ENCODE data around the gene MTG2.
"Not testable (repeated sequence)": the region's sequence is repeated elsewhere in the genome, so short reads cannot be mapped to it uniquely, and the experiment has no call there.

Gene MTG2

GRCh38 chr20:62146019-62146755, 36.6 kb upstream of the MTG2 start:
- no peak for DNase-seq

GRCh38 chr20:62147125-62147524, 35.7 kb upstream of the MTG2 start:
- no peak for DNase-seq

GRCh38 chr20:62147528-62147927, 35.3 kb upstream of the MTG2 start:
- no peak for DNase-seq

- not testable (repeated sequence) for DNase-seq
Measured at GRCh38 chr20:62148383-62148782, 34.4 kb upstream of the MTG2 start.

- DNase-seq = no peak
Measured at GRCh38 chr20:62148908-62149314, 33.9 kb upstream of the MTG2 start.

- no peak for DNase-seq
Measured at GRCh38 chr20:62149532-62150309, 33.1 kb upstream of the MTG2 start.

- no peak for DNase-seq
Measured at GRCh38 chr20:62150310-62150575, 32.6 kb upstream of the MTG2 start.

GRCh38 chr20:62151225-62151624, 31.6 kb upstream of the MTG2 start:
- DNase-seq = no peak

GRCh38 chr20:62151835-62152364, 30.9 kb upstream of the MTG2 start:
- DNase-seq = no peak

- no peak for DNase-seq
Measured at GRCh38 chr20:62155428-62156253, 27.2 kb upstream of the MTG2 start.

- no peak for DNase-seq
Measured at GRCh38 chr20:62156254-62156556, 26.6 kb upstream of the MTG2 start.

GRCh38 chr20:62156592-62157386, 26.0 kb upstream of the MTG2 start:
- peak; percentile 74 for DNase-seq

GRCh38 chr20:62157387-62158087, 25.3 kb upstream of the MTG2 start:
- no peak for DNase-seq

- no peak for DNase-seq
Measured at GRCh38 chr20:62158088-62158400, 24.8 kb upstream of the MTG2 start.

GRCh38 chr20:62158541-62158940, 24.3 kb upstream of the MTG2 start:
- no peak for DNase-seq

GRCh38 chr20:62159052-62159451, 23.8 kb upstream of the MTG2 start:
- DNase-seq = no peak

- peak; percentile 59 for DNase-seq
Measured at GRCh38 chr20:62159839-62160238, 23.0 kb upstream of the MTG2 start.

- no peak for DNase-seq
Measured at GRCh38 chr20:62160253-62160652, 22.6 kb upstream of the MTG2 start.

- no peak for DNase-seq
Measured at GRCh38 chr20:62160876-62161275, 22.0 kb upstream of the MTG2 start.

GRCh38 chr20:62161347-62161746, 21.5 kb upstream of the MTG2 start:
- no peak for DNase-seq

- DNase-seq = no peak
Measured at GRCh38 chr20:62162765-62163484, 19.9 kb upstream of the MTG2 start.

GRCh38 chr20:62163485-62163865, 19.4 kb upstream of the MTG2 start:
- DNase-seq = no peak

Data from activated CD4-positive, CD25-positive, alpha-beta regulatory T cell treated with anti-CD3 and anti-CD28 coated beads, Interleukin-2, amount 50 U/mL, for 72 hours (primary cell).